ENCODE results near the gene RIMS4.

Gene RIMS4

DNA sequence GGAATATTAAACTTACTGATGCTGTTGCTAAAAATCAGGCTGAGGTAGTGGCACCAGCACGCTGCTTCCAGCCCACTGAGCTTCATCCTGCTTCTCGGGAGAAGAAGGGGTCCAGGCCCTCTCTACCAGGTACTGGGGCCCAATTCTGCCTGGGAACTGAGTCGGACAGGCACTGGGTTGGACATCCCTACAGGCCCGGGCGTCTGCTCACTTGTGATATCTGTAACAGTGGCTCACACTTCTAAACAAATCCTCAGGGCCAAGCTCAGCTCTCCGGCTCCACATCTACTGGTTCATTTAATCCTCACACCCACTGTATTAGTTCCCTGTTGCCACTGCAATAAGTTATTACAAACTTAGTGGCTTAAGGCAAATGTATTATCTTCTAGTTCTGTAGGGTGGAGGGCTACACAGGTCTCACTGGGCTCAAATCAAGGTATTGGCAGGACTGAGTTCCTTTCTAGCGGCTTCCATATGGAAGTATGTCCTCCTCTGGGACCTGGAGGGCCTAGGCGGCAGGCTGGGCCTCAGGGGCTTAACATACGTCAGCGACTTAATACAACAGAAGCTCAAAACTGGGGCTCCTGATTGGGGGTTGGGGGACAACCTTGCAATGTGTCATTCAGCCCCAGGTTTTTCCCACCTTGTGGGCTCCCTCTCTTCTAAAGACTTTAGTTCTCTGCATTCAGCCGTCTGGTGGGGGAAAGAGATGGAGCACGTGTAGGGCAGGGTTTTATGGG is 66.3 kb downstream of the RIMS4 start:
- no peak for FAIRE-seq
- DNase-seq (ENCODE audit: low spot score): no peak

DNA sequence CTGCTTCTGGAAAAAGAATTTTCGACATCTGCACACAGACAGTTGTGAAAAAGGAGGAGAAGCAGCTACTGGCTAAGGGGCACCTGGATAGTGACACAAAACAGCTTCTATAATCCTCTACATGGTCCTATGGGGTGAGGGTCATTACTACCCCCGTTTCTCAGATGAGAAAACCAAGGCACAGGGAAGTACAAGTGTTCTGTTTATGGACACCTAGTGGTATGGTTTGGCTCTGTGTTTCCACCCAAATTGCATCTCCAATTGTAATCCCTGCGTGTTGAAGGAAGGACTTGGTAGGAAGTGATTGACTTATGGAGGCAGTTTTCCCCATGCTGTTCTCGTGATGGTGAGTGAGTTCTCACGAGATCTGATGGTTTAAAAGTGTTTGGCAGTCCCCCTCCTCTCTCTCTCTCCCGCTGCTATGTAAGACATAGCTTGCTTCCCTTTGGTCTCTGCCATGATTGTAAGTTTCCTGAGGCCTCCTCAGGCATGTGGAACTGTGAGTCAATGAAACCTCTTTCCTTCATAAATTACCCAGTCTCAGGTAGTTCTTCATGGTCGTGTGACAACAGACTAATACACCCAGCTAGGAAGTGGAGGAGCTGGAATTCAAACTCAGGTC is 67.2 kb downstream of the RIMS4 start:
- DNase-seq (ENCODE audit: low spot score) (no peak), FAIRE-seq (no peak)

DNA sequence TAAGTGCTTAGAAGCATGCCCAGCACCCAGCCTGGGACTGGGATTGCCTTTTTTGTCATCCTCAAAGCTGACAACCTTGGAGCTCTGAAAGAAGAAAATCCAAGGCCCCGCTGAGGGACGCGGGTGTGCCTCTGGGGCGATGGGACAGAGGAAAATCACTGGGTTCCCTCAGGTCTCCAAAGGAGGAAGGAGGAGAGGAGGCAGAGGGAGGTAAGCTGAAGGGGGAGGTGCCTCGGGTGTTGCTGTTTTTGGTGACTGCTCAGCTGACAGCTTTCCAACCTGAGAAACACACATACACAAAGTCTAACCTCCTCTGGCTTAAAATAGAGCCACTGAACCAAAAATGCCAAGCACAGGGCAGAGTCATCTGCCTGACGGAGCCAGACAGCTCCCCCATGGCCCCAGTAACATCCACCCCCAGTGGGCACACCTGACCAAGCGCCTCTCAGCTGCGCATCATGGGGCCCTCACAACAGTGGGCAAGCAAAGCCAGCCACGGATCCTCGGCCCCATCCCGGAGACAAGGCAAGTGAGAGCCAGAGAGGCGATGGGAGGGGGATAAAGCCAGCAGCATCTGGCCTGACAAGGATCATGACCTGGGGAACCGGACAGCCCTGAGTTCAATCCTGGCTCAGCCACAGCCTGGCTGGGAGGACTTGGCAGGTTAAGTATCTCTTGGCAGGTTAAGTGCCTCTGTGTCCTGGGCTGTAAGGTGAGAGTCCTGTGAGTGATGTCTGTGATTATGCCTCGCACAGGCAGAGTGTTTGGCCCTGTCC is 67.9 kb downstream of the RIMS4 start:
- DNase-seq (ENCODE audit: low spot score) (no peak), FAIRE-seq (no peak)

DNA sequence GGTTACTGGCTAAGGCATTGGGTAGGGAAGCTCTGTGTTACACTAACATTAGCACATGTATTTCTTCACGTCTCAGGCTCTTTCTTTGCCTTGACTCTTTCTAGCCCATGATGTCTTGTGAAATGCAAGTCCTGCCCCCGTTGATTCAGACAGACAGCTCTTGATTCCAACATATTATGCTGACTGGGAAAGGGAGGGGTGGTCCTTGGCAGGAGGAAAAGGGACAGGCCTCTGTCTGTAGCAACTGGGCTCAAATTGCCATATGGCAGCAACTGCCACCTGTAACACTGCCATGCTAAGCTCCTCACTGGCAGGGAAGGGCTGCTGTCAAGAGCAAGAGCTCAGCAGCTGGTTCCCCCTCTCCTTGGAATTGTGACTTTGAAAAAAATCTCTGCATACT is 70.4 kb downstream of the RIMS4 start:
- DNase-seq (ENCODE audit: low spot score) (no peak), FAIRE-seq (no peak)

DNA sequence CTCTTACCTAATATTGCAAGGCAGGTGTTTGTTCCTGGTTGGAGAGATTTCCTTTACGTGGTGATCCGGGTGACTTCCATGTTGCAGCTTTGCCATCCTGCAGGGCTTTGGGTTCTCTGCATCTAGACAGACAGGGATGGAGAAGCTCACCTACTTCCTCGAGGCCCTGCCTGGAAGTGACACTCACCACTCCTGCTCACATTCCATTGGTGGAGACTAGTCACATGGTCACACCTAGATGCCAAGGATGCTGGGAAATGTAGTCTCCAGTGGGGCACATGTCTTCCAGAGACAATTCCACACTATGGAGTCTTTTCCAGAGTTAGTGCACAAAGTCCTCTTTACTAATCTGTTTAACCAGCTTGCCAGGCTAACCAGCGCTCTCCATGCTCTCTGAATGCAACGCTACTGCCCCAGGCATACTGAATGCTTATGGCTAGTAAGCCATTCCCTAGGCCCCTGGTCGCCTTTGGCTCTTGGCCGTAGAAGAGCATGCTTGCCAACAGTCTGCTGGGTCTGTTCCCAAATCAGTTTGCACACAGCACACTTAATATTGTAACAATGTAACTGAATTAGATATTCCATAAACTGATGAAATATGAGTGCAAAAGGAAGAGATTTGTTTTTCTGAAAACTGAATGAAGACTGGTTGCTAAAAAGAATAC is 71.4 kb downstream of the RIMS4 start:
- FAIRE-seq: peak; percentile 89
- DNase-seq (ENCODE audit: low spot score): peak; percentile 90

DNA sequence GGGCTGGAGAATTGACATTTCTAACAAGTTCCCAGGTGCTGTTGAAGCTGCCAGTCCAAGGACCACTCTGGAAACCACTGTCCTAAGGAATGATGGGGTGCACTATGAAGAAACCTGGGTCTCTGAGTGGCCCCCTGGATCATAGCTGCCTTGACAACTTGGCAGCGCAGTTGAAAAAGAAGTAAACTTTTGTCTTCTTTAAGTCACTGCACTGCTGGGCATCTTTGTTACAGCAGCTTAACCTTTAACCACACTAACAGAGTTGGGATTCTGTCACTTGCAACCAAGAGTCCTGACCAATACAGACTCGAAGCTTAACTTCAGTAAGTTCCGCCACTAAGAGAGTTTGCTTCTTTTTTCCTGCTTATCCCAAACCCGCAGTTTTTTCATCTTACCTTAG is 73.2 kb downstream of the RIMS4 start:
- no peak for FAIRE-seq
- no peak for DNase-seq (ENCODE audit: low spot score)

DNA sequence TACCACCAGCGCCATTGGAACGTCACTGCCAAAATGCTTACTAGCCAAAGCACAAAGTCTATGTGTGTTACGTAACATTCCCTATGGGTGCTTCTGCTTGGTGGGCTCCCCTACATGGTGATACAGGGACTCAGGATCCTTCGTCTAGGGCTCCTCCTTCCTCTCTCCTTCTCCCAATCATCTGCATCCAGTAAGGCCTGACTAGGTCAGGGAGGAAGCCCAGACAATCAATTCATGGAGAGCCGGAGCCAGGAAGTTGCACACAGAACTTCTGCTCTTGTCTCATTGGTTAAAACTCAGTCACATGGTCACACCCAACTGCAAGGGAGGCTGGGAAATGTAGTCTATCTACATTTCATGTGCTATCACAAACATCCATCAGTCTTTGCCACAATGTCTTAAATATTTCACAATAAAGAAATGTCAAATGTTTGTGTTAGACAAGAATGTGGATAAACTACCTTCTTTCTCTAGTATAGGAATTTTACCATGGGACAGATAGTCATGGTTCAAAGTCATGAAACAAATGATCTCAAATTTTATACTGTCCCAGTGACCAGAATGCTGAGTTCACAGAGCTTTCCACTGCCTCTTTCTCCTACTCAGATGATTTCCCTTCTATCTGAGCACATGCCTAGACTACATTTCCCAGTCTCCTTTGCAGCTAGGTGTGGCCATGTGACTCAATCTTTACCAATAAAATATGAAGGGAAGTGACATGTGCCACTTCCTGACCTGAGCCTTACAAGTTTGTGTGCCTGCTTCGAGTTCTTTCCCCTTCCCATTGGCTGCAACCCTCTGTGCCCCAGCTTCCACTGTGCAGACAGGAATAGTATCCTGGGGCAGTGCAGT is 74.0 kb downstream of the RIMS4 start:
- DNase-seq (ENCODE audit: low spot score) (peak; percentile 76), FAIRE-seq (peak; percentile 32)

DNA sequence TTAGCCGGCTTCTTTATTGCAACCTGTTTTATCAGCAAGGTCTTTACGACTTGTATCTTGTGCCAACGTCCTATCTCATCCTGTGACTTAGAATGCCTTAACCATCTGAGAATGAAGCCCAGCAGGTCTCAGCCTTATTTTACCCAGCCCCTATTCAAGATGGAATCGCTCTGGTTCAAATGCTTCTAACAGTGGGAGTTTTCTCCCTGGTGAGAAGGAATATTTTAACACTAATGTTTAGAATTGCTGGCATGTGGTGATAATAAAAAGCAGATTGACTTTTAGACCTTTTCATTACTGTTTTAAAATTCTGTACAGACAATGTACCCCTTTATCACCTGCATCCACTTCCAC is 74.6 kb downstream of the RIMS4 start:
- DNase-seq (ENCODE audit: low spot score) (no peak), FAIRE-seq (no peak)

DNA sequence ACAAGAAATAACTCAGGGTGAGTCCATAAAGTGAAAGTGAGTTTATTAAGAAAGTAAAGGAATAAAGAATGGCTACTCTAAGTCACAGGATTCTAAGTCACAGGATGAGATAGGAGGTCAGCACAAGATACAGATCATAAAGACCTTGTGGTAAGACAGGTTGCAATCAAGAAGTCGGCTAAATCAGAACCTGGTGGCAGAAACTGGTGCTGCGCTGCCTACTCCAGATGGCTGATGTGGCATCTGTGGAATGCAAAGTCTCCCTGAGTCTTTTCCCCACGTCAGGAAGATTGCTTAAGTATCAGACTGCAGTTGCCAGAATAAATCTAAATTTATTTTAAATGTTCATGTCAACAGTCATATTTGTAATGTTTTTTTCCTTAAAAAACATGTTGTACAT is 75.4 kb downstream of the RIMS4 start:
- DNase-seq (ENCODE audit: low spot score) (peak; percentile 82), FAIRE-seq (no peak)

DNA sequence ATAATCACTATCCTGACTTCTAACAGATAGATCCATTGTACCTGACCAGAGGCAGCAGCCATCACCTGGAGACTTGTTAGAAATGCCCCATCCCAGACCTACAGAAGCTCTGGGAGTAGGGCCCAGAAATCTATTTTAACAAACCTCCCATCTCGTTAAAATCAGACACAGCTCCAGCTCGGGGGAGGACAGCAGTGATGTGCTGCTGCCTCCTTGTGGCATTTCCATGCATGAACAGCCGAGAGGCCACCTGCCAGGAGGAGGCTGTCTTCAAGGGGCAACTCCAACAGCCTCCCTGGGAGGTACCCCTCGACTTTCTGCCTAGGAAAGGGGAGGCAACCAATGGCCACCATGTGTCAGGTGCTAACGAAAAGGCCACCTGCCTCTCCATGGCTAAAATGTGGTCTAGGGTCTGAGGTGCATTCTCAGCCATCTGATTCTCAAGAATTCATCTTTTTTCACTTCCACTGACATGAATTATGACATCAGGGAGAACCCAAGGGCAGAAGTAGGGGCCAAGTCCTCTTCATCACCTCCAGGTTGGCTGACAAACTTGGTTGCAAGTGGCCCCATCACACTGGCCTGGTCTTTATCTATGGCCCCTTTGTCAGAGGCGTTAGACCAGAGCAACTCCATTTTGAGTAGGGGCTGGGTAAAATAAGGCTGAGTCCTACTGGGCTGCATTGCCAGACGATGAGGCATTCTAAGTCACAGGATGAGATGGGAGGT is 76.8 kb downstream of the RIMS4 start:
- FAIRE-seq (peak; percentile 86), DNase-seq (ENCODE audit: low spot score) (peak; percentile 74)

DNA sequence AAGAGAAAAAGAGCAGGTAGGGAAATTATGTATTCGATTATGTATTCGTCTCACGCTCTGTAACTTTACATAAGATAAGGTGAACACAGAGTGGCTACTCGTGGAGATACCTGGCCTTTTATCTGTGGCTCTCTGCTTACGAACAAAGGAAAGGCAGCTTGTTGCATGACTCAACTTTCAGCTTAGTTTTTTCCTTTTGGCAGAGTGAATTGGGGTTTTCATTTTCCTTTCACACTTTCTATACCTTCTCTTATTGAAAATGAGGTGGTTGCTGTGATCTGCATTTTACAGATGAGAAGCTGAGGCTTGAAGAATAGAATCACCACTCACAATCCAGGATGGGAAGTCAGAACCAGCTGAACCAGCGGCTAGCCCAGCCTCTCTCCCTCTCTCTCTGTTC is 78.0 kb downstream of the RIMS4 start:
- FAIRE-seq (no peak), DNase-seq (ENCODE audit: low spot score) (no peak)

DNA sequence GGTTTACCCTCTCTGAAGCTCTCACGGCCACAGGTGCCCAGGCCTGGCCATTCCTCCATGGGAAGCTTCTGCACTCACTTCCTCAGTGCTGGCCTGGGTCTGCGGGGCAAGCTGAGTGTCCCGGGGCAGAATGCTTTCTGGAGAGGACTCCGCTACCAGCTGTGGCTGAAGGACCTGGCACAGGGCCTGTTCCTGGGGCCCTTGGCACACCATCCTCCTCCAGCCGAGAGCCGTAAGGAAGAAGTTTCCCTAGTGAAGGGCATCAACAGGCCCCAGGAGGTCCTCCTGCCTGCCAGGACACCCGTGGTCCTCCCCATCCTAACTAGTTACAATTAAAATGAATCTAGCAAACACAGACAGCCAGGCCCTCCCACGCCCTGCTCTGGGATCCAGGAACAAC is 78.7 kb downstream of the RIMS4 start:
- DNase-seq (ENCODE audit: low spot score) (no peak), FAIRE-seq (no peak)

DNA sequence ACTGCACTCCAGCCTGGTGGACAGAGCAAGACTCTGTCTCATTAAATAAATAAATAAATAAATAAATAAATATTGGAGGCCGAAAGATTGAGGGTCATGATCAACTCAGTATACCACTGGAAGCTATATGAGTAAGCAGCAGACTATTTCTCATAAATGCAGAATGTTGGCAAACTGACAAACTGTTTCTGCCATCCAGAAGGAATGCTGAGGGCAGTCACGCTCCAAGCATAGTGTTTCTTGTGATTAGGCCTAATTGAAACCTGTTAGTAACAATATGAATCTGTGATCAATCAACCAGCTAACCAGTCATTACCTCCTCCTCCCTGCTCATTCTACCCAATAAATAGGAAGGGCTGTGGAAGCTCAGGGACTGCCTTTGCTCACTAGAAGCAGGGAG is 79.9 kb downstream of the RIMS4 start:
- FAIRE-seq (peak; percentile 35), DNase-seq (ENCODE audit: low spot score) (peak; percentile 55)

DNA sequence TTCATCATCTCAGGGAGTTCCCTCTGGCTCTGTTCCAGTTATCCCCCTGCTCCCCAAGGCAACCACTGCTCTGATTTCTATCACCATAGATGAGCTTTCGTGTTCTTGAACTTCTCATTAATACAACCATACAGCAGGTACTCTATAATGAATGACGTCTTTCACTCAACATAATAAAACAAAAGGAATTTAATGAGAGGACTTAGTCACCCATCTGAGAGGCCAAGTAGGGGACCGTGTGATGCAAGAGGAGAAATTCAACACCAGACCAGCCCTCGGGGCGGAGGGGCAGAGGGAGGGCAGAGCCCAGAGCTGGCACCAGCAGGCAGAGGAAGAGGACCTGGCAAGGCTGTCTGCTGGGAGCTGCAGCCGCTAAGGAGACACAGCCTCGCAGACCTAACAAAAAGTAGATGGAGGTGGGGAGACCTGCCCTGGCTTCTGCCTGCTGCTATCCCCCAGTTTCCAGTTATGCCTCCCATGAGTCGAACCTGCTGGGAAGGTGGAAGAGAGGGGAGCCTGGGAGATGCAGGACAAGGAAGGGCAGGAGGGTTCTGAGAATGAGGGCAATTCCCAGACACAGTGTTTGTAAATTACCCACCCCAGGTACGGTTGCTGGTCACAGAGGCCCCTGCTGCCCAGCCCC is 81.4 kb downstream of the RIMS4 start:
- DNase-seq (ENCODE audit: low spot score) (peak; percentile 97), FAIRE-seq (peak; percentile 94)

DNA sequence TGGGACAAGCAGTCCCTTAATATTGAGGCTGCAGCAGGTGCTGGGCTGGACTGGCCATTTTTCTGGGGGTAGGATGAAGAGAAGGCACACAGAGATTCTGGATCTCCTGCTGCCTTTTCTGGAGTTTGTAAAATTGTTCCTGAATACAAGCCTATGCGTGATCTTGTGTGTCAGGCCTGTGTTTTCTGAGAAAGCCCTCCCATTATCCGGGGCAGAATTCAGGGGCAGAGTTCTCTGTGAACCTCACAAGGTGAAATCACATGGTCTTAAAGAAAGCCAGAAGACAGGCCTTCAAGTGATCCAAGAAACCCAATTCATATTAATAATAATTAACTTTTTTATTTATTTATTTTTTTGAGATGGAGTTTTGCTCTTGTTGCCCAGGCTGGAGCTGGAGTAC is 82.7 kb downstream of the RIMS4 start:
- DNase-seq (ENCODE audit: low spot score) (no peak), FAIRE-seq (no peak)

DNA sequence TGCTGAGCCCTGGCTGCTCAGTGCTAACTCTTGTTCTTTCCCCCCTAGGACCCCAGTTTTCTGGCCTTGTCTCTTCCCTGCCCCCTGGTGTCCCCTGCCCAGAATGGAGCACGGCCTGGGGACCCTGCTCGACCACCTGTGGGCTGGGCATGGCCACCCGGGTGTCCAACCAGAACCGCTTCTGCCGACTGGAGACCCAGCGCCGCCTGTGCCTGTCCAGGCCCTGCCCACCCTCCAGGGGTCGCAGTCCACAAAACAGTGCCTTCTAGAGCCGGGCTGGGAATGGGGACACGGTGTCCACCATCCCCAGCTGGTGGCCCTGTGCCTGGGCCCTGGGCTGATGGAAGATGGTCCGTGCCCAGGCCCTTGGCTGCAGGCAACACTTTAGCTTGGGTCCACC is 83.3 kb downstream of the RIMS4 start:
- FAIRE-seq (no peak), DNase-seq (ENCODE audit: low spot score) (no peak)

DNA sequence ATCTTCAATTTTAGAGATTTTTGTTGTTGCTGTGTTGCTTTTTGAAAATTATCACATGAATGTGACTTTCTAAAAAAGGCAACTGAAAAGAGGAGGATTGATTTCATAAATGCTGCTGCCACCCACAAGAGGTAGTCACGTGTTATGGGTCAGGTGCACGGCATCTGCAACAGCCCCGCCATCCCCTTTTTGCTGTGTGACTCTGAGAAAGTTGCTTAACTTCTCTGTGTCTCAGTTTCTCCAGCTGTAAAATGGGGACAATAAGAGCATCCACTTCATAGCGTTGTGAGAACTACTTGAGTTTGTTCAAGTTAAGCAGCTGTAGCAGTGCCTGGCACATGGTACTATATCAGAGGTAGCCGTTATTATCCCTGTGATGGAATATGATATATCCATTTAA is 84.5 kb downstream of the RIMS4 start:
- DNase-seq (ENCODE audit: low spot score) (no peak), FAIRE-seq (peak; percentile 83)

DNA sequence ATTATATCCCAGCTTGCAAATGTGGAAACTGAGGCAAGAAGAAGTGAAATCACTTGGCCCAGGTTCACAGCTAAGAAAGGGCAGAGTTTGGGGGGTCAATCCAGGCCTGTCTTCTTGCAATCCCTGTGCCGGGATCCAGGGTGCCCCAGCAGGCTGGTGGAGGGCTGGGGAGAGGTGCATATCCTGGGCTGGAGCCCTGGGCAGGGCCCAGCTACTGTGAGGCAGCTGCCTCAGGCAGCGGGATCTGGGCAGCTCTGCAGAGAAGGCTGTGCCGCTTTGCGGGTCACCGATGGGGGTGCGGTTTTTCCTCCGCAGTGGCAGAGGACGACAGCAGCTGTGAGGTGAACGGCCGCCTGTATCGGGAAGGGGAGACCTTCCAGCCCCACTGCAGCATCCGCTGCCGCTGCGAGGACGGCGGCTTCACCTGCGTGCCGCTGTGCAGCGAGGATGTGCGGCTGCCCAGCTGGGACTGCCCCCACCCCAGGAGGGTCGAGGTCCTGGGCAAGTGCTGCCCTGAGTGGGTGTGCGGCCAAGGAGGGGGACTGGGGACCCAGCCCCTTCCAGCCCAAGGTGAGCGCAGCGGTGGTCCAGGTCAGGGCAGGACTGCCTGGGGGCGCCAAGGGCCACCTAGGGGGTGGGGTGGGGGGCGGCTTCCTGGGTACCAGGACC is 85.8 kb downstream of the RIMS4 start:
- peak; percentile 85 for FAIRE-seq
- DNase-seq (ENCODE audit: low spot score): no peak

DNA sequence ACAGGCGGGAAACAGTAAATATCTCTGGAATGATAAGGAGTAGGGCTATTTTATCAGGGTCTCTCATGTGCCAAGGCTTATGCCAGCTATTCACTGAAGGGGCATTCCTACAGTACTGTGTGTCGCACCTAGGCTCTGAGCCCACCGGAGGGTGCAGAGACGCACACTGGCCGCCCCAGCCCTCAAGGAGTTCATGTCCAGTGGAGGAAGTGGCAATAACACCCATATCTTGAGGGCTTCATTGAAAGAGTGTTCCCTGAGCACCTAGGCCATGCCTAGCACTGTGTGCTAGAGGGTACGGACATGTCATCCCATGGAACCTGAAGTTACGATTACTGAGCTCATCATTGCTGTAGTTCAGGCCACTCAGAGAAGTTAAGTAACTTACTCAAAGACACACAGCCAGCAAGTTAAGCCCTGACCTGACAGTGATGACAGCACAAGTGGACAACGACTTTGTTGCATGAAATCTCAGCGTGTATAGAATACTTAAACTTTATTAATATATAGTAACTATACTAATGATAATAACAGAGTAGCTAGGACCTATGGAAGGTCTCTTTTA is 86.5 kb downstream of the RIMS4 start:
- FAIRE-seq: peak; percentile 67

More for the DNA sequence above, 86.5 kb downstream of the RIMS4 start:
- DNase-seq (ENCODE audit: low spot score): no peak

Data from urothelium cell line (cell line).